B cell (primary cell): ENCODE measurements around the gene KMO. TPM values are rescaled to one million over a fixed set of nuclear protein-coding genes. Genes with fewer than 3 reads are reported as not detected.
A peak's percentile ranks its signal among the peaks of the same experiment; 100 is the strongest.

ENCODE experiments used
- ATAC-seq: fragments of 200-7000 bp; cut with Tn5 transposase; one replicate; pipeline ENCODE4 v1.10.0; 2021; ENCODE audit warnings: low read depth, mild to moderate bottlenecking, moderate number of reproducible peaks, moderate library complexity
- CTCF ChIA-PET: fragments of 350-600 bp; sonication (Branson Sonifier 250); formaldehyde crosslinking; loops from one replicate; lab custom pipeline; 2021; ENCODE audit warnings: antibody characterized with exemption, inconsistent platforms; lab: Charles Lee
- POLR2A ChIA-PET: fragments of 350-600 bp; sonication (Branson Sonifier 250); formaldehyde crosslinking; loops from one replicate; lab custom pipeline; 2021; ENCODE audit warnings: antibody characterized with exemption; lab: Charles Lee
- DNase-seq: peaks from one replicate; pipeline ENCODE4 v3.0.0; 2013
- H2AFZ ChIP-seq: 2 replicates; pipeline ENCODE4 v1.6.1; 2012; ENCODE audit warnings: mild to moderate bottlenecking, low read depth, low read length; ENCODE audit not compliant: insufficient read depth, poor library complexity, severe bottlenecking
- H3K27ac ChIP-seq, 2 donors: 1 replicate in 1 of 2; 2 replicates in 1 of 2; pipeline ENCODE4 v1.5.1; 2012 to 2013; ENCODE audit warnings: low read length in 2 of 2, mild to moderate bottlenecking in 2 of 2, moderate library complexity in 1 of 2
- H3K27me3 ChIP-seq, 4 experiments: fragments of 200-600 bp in 1 of 4; sonication (generic) in 1 of 4; replicated peaks in 1 of 4; 1 replicate in 2 of 4; 2 replicates in 2 of 4; pipeline versions ENCODE4 v1.6.1 to v1.7.0; 2013 to 2016; ENCODE audit warnings: low read length in 3 of 4, mild to moderate bottlenecking in 2 of 4, mixed read lengths in 1 of 4, moderate library complexity in 1 of 4; ENCODE audit not compliant: insufficient read depth in 4 of 4, control insufficient read depth in 3 of 4; ENCODE audit errors: control extremely low read depth in 1 of 4
- H3K36me3 ChIP-seq, 2 experiments: replicated peaks in 1 of 2; 1 replicate in 1 of 2; 2 replicates in 1 of 2; pipeline versions ENCODE4 v1.6.1 to v1.7.1; 2013; ENCODE audit warnings: low read length in 1 of 2; ENCODE audit not compliant: insufficient read depth in 2 of 2, control insufficient read depth in 1 of 2; ENCODE audit errors: control extremely low read depth in 1 of 2, extremely low read depth in 1 of 2
- H3K4me1 ChIP-seq, 2 donors: fragments of 200-600 bp in 1 of 2; sonication (generic) in 1 of 2; 1 replicate in 1 of 2; 2 replicates in 1 of 2; pipeline versions ENCODE4 v1.5.1 to v1.6.1; 2013 to 2017; ENCODE audit warnings: low read length in 2 of 2; ENCODE audit not compliant: control insufficient read depth in 2 of 2, insufficient read depth in 2 of 2
- H3K4me2 ChIP-seq: replicated peaks from 2 replicates; pipeline ENCODE3; 2012; ENCODE audit warnings: mild to moderate bottlenecking, low read depth, low read length; ENCODE audit not compliant: poor library complexity, severe bottlenecking
- H3K4me3 ChIP-seq, 5 experiments: fragments of 200-600 bp in 1 of 5; sonication (generic) in 1 of 5; 1 replicate in 3 of 5; 2 replicates in 2 of 5; pipeline versions ENCODE4 v1.5.1 to v1.7.0; 2011 to 2016; ENCODE audit warnings: low read length in 4 of 5, mild to moderate bottlenecking in 4 of 5, low read depth in 2 of 5, control low read depth in 1 of 5, moderate library complexity in 1 of 5; ENCODE audit not compliant: insufficient read depth in 1 of 5; ENCODE audit errors: control extremely low read depth in 1 of 5, extremely low read depth in 1 of 5
- H3K79me2 ChIP-seq: fragments of 200-600 bp; sonication (generic); one replicate; pipeline ENCODE4 v1.6.0; 2016; ENCODE audit warnings: low read length; ENCODE audit not compliant: control insufficient read depth, insufficient read depth
- H3K9ac ChIP-seq: fragments of 200-600 bp; sonication (generic); 2 replicates; pipeline ENCODE4 v1.6.1; 2017; ENCODE audit warnings: mild to moderate bottlenecking, low read length, moderate library complexity
- H3K9me3 ChIP-seq, 3 donors: one replicate each; pipeline versions ENCODE4 v1.6.1 to v1.7.1; 2013; ENCODE audit warnings: low read length in 2 of 3; ENCODE audit not compliant: control insufficient read depth in 2 of 3, insufficient read depth in 1 of 3; ENCODE audit errors: control extremely low read depth in 1 of 3
- H4K20me1 ChIP-seq: 2 replicates; pipeline ENCODE4 v1.6.0; 2012; ENCODE audit warnings: mild to moderate bottlenecking, low read length; ENCODE audit not compliant: insufficient read depth, control insufficient read depth, poor library complexity, severe bottlenecking
- H3K27ac Mint-ChIP-seq: one replicate; pipeline ENCODE4 v1.8.0; 2021; ENCODE audit warnings: mixed read lengths
- H3K27me3 Mint-ChIP-seq: one replicate; pipeline ENCODE4 v1.8.0; 2021; ENCODE audit warnings: mixed read lengths
- H3K4me1 Mint-ChIP-seq: one replicate; pipeline ENCODE4 v1.8.0; 2021; ENCODE audit warnings: mixed read lengths
- H3K4me3 Mint-ChIP-seq: one replicate; pipeline ENCODE4 v1.8.0; 2021; ENCODE audit warnings: mixed read lengths
- H3K9me3 Mint-ChIP-seq: one replicate; pipeline ENCODE4 v1.8.0; 2022; ENCODE audit warnings: mixed read lengths; ENCODE audit not compliant: insufficient read depth
- EZH2 ChIP-seq: IDR thresholded peaks from 2 replicates; pipeline ENCODE4 v1.6.1; 2012; ENCODE audit warnings: borderline replicate concordance, low read depth, mild to moderate bottlenecking, moderate library complexity, low read length; ENCODE audit not compliant: insufficient read depth, poor library complexity, severe bottlenecking
- WGBS: methylation state at CpG from one replicate; pipeline ENCODE4 v1.1.5; 2013; ENCODE audit warnings: missing lambda C conversion rate; ENCODE audit not compliant: insufficient coverage; 5-methylcytosine and 5-hydroxymethylcytosine counted together
- intact Hi-C: fragments of 100-400 bp; cut with micrococcal nuclease; formaldehyde crosslinking; loops from one replicate; pipeline ENCODE4 v1.10.0; 2022
- polyA plus RNA-seq: library from polyadenylated mRNA; depleted of rRNA; stranded (reverse); fragments of >200 nt; gene quantifications from 2 replicates; pipeline ENCODE4 v1.2.3, GENCODE V29; 2012
- total RNA-seq, 2 donors: library from RNA; stranded (reverse); fragments of 120-200 nt in 1 of 2; gene quantifications; 1 replicate in 1 of 2; 2 replicates in 1 of 2; pipeline versions ENCODE4 v1.2.3 to v1.2.4, GENCODE V29; 2013 to 2022
- TF ChIP-seq, protein P1 (sequence below): fragments of 200-600 bp; IDR thresholded peaks from one replicate; pipeline ENCODE4 v1.8.0; 2022; ENCODE audit warnings: antibody characterized with exemption, mild to moderate bottlenecking

The KMO gene
- total and polyA plus RNA-seq, 2 donors (not counting 1 experiment from before 2014, with no cell fraction given) = 14.0 to 34.0 TPM

GRCh38 chr1:241536304-241536703 lies 4.1 kb downstream of the KMO start:
- ChIA-PET CTCF (interaction anchor here (1.2 to 6.2 kb wide), 5 partner anchors 15 to 312 kb away, joined by 3 to 35 read pairs (median 8); partner anchors contain the start of genes CHML, EXO1 and OPN3), POLR2A (interaction anchor here (1.8 kb wide), 1 partner anchor 13 kb away, joined by 4 read pairs; no protein-coding TSS in a partner anchor)
- no peaks in the 10 kb centered on the region for H4K20me1 ChIP-seq
- no peaks in the 10 kb centered on the region for H3K27me3 ChIP-seq
- H3K27me3 Mint-ChIP-seq = no peaks in the 10 kb centered on the region
- H3K4me3 Mint-ChIP-seq = peak overlapping the region; percentile 8
- no peaks in the 10 kb centered on the region for H3K9me3 ChIP-seq
- no peak overlapping the region for H2AFZ ChIP-seq
- WGBS = no CpG with 5 or more reads among the region's 1 CpG
- intact Hi-C loops = loop anchor here (10.0 kb wide), 1 partner anchor 1718 kb away; the partner anchor contains the start of genes CEP170 and SDCCAG8
- no peak overlapping the region for H3K9ac ChIP-seq
- H3K9me3 Mint-ChIP-seq = peaks cover 3% of the 10 kb centered on the region
- no peak overlapping the region for H3K4me3 ChIP-seq
- H3K4me1 Mint-ChIP-seq = peaks cover 75% of the 10 kb centered on the region
- no peak for TF ChIP-seq EZH2
- TF ChIP-seq, protein P1, sequence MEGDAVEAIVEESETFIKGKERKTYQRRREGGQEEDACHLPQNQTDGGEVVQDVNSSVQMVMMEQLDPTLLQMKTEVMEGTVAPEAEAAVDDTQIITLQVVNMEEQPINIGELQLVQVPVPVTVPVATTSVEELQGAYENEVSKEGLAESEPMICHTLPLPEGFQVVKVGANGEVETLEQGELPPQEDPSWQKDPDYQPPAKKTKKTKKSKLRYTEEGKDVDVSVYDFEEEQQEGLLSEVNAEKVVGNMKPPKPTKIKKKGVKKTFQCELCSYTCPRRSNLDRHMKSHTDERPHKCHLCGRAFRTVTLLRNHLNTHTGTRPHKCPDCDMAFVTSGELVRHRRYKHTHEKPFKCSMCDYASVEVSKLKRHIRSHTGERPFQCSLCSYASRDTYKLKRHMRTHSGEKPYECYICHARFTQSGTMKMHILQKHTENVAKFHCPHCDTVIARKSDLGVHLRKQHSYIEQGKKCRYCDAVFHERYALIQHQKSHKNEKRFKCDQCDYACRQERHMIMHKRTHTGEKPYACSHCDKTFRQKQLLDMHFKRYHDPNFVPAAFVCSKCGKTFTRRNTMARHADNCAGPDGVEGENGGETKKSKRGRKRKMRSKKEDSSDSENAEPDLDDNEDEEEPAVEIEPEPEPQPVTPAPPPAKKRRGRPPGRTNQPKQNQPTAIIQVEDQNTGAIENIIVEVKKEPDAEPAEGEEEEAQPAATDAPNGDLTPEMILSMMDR = no peak
- H3K79me2 ChIP-seq = peaks cover 85% of the 10 kb centered on the region
- peaks cover 9 to 24% of the 10 kb centered on the region in 2 experiments for H3K36me3 ChIP-seq
- DNase-seq (no peak), ATAC-seq (no peak)
- H3K27ac Mint-ChIP-seq = peak overlapping the region; percentile 62
- H3K4me1 ChIP-seq = peaks cover 41 to 53% of the 10 kb centered on the region in 2 donors
- H3K4me2 ChIP-seq = peak overlapping the region; percentile 17
- peak overlapping the region in 1 of 2 donors; percentile 96 for H3K27ac ChIP-seq

GRCh38 chr1:241536969-241537368 lies 4.8 kb downstream of the KMO start:
- Histone ChIP-seq H3K27me3 (no peaks in the 10 kb centered on the region), H3K9ac (no peak overlapping the region), H3K36me3 (peaks cover 9 to 24% of the 10 kb centered on the region in 2 experiments), H3K9me3 (no peaks in the 10 kb centered on the region), H3K4me1 (peaks cover 44 to 60% of the 10 kb centered on the region in 2 donors), H3K79me2 (peaks cover 92% of the 10 kb centered on the region), H4K20me1 (no peaks in the 10 kb centered on the region), H3K27ac (peak overlapping the region in 1 of 2 donors; percentile 96), H3K4me2 (peak overlapping the region; percentile 17), H3K4me3 (no peak overlapping the region), H2AFZ (no peak overlapping the region)
- intact Hi-C loops = loop anchor here (10.0 kb wide), 1 partner anchor 1718 kb away; the partner anchor contains the start of genes CEP170 and SDCCAG8
- Mint-ChIP-seq H3K4me3 (peak overlapping the region; percentile 8), H3K27ac (peak overlapping the region; percentile 62), H3K9me3 (peaks cover 3% of the 10 kb centered on the region), H3K27me3 (no peaks in the 10 kb centered on the region), H3K4me1 (peaks cover 80% of the 10 kb centered on the region)
- no peak for DNase-seq
- POLR2A ChIA-PET = interaction anchor here (1.8 kb wide), 1 partner anchor 13 kb away, joined by 4 read pairs; no protein-coding TSS in a partner anchor
- TF ChIP-seq, protein P1 = no peak
- no peak for TF ChIP-seq EZH2
- WGBS = 40% methylated on average over 1 of the region's 2 CpGs
- no peak for ATAC-seq
- CTCF ChIA-PET = interaction anchor here (1.2 to 6.2 kb wide), 5 partner anchors 14 to 311 kb away, joined by 3 to 35 read pairs (median 8); partner anchors contain the start of genes CHML, EXO1 and OPN3
